MCF 10A (cell line): ENCODE measurements around the gene TDRD1. TPM values are rescaled to one million over a fixed set of nuclear protein-coding genes. Genes with fewer than 3 reads are reported as not detected.

Source experiments
- BruUV-seq: library from RNA; stranded (reverse); fragments of 400-500 nt; replicated peaks from 2 replicates; lab custom pipeline; 2021; lab: Mats Ljungman, UMichigan
- CTCF ChIA-PET: fragments of 300-600 bp; sonication (Branson Sonifier 250); formaldehyde crosslinking; extraction: SDS; loops from one replicate; lab custom pipeline; 2021; ENCODE audit warnings: antibody characterized with exemption, inconsistent platforms; lab: Yijun Ruan, JAX
- POLR2A ChIA-PET: fragments of 300-600, 350-650 bp; sonication (Branson Sonifier 250); formaldehyde crosslinking; extraction: SDS; loops from one replicate; lab custom pipeline; 2020; ENCODE audit warnings: antibody characterized with exemption, inconsistent platforms; lab: Yijun Ruan, JAX
- DNase-seq: peaks from one replicate; pipeline ENCODE4 v3.0.0-alpha.2; 2018; ENCODE audit not compliant: unreplicated experiment
- H3K27ac Mint-ChIP-seq: one replicate; pipeline ENCODE4 v1.8.0; 2022; ENCODE audit warnings: mild to moderate bottlenecking, low read depth, mixed read lengths; ENCODE audit not compliant: unreplicated experiment
- H3K27me3 Mint-ChIP-seq: one replicate; pipeline ENCODE4 v1.8.0; 2022; ENCODE audit warnings: mixed read lengths; ENCODE audit not compliant: insufficient read depth, unreplicated experiment
- H3K36me3 Mint-ChIP-seq: one replicate; pipeline ENCODE4 v1.8.0; 2022; ENCODE audit warnings: mild to moderate bottlenecking, moderate library complexity, mixed read lengths; ENCODE audit not compliant: insufficient read depth, unreplicated experiment
- H3K4me1 Mint-ChIP-seq: one replicate; pipeline ENCODE4 v1.8.0; 2022; ENCODE audit warnings: mixed read lengths; ENCODE audit not compliant: insufficient read depth, unreplicated experiment
- H3K4me3 Mint-ChIP-seq: one replicate; pipeline ENCODE4 v1.8.0; 2022; ENCODE audit warnings: mild to moderate bottlenecking, moderate library complexity, mixed read lengths; ENCODE audit not compliant: unreplicated experiment
- H3K9me3 Mint-ChIP-seq: one replicate; pipeline ENCODE4 v1.8.0; 2022; ENCODE audit warnings: mixed read lengths; ENCODE audit not compliant: unreplicated experiment
- CTCF ChIP-seq: fragments of 200-600 bp; IDR thresholded peaks from one replicate; pipeline ENCODE4 v1.8.0; 2022; ENCODE audit warnings: antibody characterized with exemption, mild to moderate bottlenecking; ENCODE audit not compliant: unreplicated experiment
- intact Hi-C: fragments of 100-400 bp; cut with micrococcal nuclease; formaldehyde crosslinking; loops from 2 replicates; pipeline ENCODE4 v1.14.1; 2022
- total RNA-seq: library from RNA; stranded (reverse); gene quantifications from 2 replicates; pipeline ENCODE4 v1.2.3, GENCODE V29; 2022

TDRD1 gene
- total RNA-seq, 1 experiment from 2014 or later = not detected

GRCh38 chr10:114188900-114189299, 9.7 kb downstream of the TDRD1 start:
- no peaks in the 10 kb centered on the region for H3K36me3 Mint-ChIP-seq
- intact Hi-C loops = no loop called here
- H3K4me1 Mint-ChIP-seq = no peaks in the 10 kb centered on the region
- ChIA-PET POLR2A (interaction anchor here (0.8 kb wide), 1 partner anchor 13 kb away, joined by 3 read pairs; no protein-coding TSS in a partner anchor), CTCF (interaction anchor here (1.0 kb wide), 1 partner anchor 24 kb away, joined by 3 read pairs; no protein-coding TSS in a partner anchor)
- no peak for TF ChIP-seq CTCF
- no TSS peak for BruUV-seq
- H3K9me3 Mint-ChIP-seq = no peaks in the 10 kb centered on the region
- H3K4me3 Mint-ChIP-seq = no peak overlapping the region
- peaks cover 1% of the 10 kb centered on the region for H3K27me3 Mint-ChIP-seq
- no peak for DNase-seq
- H3K27ac Mint-ChIP-seq = no peak overlapping the region

GRCh38 chr10:114189700-114190099, 10.5 kb downstream of the TDRD1 start:
- BruUV-seq = no TSS peak
- no peak overlapping the region for H3K27ac Mint-ChIP-seq
- intact Hi-C loops = no loop called here
- H3K9me3 Mint-ChIP-seq = no peaks in the 10 kb centered on the region
- no peaks in the 10 kb centered on the region for H3K36me3 Mint-ChIP-seq
- no peak for DNase-seq
- ChIA-PET CTCF (interaction anchor here (0.6 to 1.4 kb wide), 2 partner anchors 12 to 383 kb away, joined by 3 to 4 read pairs; no protein-coding TSS in a partner anchor), POLR2A (interaction anchor here (0.6 kb wide), 1 partner anchor 37 kb away, joined by 4 read pairs; no protein-coding TSS in a partner anchor)
- no peak for TF ChIP-seq CTCF
- H3K4me1 Mint-ChIP-seq = no peaks in the 10 kb centered on the region
- H3K4me3 Mint-ChIP-seq = no peak overlapping the region
- peaks cover 9% of the 10 kb centered on the region for H3K27me3 Mint-ChIP-seq

GRCh38 chr10:114195079-114195478, 15.9 kb downstream of the TDRD1 start:
- TF ChIP-seq CTCF = no peak
- Mint-ChIP-seq H3K36me3 (no peaks in the 10 kb centered on the region), H3K27ac (no peak overlapping the region), H3K9me3 (no peaks in the 10 kb centered on the region), H3K4me1 (no peaks in the 10 kb centered on the region), H3K4me3 (no peak overlapping the region), H3K27me3 (peaks cover 35% of the 10 kb centered on the region)
- CTCF ChIA-PET = interaction anchor here (1.0 kb wide), 1 partner anchor 29 kb away, joined by 3 read pairs; no protein-coding TSS in a partner anchor
- DNase-seq = no peak
- intact Hi-C loops = no loop called here
- POLR2A ChIA-PET = no interaction called here
- BruUV-seq = no TSS peak

- POLR2A ChIA-PET = no interaction called here
- Mint-ChIP-seq H3K4me1 (no peaks in the 10 kb centered on the region), H3K4me3 (no peak overlapping the region), H3K27me3 (peaks cover 30% of the 10 kb centered on the region), H3K36me3 (no peaks in the 10 kb centered on the region), H3K27ac (no peak overlapping the region), H3K9me3 (no peaks in the 10 kb centered on the region)
- DNase-seq = no peak
- CTCF ChIA-PET = interaction anchor here (1.3 kb wide), 1 partner anchor 239 kb away, joined by 3 read pairs; no protein-coding TSS in a partner anchor
- intact Hi-C loops = no loop called here
- TF ChIP-seq CTCF = no peak
- BruUV-seq = no TSS peak
Observed at GRCh38 chr10:114199239-114199638, 20.1 kb downstream of the TDRD1 start.
